ACHN (cell line): ENCODE results near the gene ZNF146.
"Not testable (repeated sequence)": the region's sequence is repeated elsewhere in the genome, so short reads cannot be mapped to it uniquely, and the experiment has no call there.

Source experiments
- DNase-seq: peaks from one replicate; pipeline ENCODE4 v3.0.0-alpha.2; 2015
- in situ Hi-C: cut with HindIII; loops from 2 replicates; pipeline ENCODE4 v1.10.0; 2017; ENCODE audit warnings: low sequenced_read_pairs, low pct_ligation_motif_present, low pct_unique_long_range_greater_than_20kb

The ZNF146 gene

DNA sequence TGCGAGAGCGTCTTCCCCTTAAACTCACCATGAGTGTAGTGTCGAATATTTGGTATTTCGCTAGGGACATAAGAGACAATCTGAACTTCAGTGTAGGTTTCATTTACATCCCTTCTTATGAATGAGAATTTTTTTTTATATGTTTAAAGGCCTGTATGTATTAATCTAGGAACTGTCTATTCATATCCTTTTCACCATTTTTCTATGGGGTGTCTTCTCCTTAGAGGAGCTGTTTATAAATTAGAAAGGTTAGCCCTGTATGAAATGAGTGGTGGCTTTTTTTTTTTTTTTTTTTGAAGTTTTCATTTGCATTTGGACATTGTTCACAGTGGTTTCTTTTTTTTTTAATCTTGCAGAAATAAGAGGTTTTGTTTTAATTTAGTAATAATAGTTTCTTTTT, 7.6 kb downstream of the ZNF146 start:
- in situ Hi-C loops = no loop called here
- no peak for DNase-seq

DNA sequence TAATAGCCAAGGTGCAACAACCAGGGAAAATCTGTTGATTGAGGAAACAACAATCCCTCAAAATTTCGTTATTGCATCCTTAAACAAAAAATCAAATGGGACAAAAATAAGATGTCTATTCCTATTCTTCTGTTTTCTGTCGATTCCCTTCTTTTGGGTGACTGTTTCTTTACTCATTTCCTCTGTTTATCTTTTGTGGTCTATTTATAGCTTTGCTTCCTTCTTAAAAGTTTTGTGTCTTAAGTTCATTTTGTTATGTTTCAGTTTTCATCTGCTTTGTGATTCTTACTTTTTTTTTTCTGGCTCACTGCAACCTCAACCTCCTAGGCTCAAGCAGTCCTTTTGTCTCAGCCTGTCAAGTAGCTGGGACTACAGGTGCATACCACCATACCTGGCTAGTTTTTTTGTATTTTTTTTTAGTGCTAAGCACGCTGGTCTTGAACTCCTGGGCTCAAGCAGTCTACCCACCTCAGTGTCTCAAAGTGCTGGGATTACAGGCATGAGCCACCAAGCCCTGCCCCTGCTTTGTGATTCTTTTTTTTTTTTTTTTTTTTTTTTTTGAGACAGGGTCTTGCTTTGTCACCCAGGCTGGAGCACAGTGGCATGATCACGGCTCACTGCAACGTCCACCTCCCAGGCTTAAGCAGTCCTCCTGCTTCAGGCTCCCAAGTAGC, 10.4 kb downstream of the ZNF146 start:
- no peak for DNase-seq

DNA sequence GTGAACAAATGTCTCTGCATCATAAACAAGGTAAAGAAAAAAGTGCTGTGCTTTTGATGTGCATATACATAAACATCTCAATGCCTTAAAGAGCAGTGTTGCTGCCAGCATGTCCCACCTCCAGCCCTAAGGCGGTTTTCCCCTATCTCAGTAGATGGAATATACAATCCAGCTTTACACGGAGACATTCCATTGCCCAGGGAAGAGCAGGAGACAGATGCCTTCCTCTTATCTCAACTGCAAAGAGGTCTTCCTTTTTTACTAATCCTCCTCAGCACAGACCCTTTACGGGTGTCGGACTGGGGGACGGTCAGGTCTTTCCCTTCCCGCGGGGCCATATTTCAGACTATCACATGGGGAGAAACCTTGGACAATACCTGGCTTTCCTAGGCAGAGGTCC, 18.7 kb downstream of the ZNF146 start:
- DNase-seq, in situ Hi-C loops: not testable (repeated sequence)

More for the DNA sequence above, 10.4 kb downstream of the ZNF146 start:
- in situ Hi-C loops = no loop called here

DNA sequence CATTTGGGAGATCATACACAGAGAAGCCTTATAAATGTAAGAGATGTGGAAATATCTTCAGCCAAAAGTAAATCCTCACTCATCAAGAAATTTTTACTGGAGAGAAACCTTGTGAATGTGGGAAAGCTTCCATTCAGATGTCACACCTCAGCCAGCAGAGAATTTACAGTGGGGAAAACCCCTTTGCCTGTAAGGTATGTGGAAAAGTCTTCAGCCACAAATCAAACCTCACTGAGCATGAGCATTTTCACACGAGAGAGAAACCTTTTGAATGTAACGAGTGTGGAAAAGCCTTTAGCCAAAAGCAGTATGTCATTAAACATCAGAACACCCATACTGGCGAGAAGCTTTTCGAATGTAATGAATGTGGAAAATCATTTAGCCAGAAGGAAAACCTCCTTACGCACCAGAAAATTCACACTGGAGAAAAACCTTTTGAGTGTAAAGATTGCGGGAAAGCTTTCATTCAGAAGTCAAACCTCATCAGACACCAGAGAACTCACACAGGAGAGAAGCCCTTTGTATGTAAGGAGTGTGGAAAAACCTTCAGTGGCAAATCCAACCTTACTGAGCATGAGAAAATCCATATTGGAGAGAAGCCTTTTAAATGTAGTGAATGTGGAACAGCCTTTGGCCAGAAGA, 21.5 kb downstream of the ZNF146 start:
- in situ Hi-C loops = no loop called here
- DNase-seq = no peak

DNA sequence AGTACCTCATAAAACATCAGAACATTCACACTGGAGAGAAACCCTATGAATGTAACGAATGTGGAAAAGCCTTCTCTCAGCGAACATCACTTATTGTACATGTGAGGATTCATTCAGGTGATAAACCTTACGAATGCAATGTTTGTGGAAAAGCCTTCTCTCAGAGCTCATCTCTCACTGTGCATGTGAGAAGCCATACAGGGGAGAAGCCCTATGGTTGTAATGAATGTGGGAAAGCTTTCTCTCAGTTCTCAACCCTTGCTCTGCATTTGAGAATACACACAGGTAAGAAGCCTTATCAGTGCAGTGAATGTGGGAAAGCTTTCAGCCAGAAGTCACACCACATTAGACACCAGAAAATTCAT, 22.0 kb downstream of the ZNF146 start:
- in situ Hi-C loops = no loop called here
- no peak for DNase-seq

DNA sequence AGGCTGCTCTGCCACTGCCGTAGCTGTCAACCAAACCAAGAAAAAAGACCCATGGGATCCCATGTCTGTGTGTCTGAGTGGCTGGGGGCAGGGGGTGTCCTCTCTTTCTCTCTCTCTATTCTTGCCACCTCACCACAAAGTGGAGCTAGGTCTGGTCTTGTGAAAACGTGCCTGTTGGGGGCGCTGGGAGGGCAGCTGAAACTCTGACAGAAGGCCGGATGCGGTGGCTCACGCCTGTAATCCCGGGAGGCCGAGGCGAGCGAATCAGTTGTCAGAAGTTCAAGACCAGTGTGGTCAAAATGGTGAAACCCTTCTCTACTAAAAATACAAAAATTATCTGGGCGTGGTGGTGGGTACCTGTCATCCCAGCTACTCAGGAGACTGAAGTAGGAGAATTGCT, 29.2 kb downstream of the ZNF146 start:
- in situ Hi-C loops = no loop called here
- DNase-seq = no peak

DNA sequence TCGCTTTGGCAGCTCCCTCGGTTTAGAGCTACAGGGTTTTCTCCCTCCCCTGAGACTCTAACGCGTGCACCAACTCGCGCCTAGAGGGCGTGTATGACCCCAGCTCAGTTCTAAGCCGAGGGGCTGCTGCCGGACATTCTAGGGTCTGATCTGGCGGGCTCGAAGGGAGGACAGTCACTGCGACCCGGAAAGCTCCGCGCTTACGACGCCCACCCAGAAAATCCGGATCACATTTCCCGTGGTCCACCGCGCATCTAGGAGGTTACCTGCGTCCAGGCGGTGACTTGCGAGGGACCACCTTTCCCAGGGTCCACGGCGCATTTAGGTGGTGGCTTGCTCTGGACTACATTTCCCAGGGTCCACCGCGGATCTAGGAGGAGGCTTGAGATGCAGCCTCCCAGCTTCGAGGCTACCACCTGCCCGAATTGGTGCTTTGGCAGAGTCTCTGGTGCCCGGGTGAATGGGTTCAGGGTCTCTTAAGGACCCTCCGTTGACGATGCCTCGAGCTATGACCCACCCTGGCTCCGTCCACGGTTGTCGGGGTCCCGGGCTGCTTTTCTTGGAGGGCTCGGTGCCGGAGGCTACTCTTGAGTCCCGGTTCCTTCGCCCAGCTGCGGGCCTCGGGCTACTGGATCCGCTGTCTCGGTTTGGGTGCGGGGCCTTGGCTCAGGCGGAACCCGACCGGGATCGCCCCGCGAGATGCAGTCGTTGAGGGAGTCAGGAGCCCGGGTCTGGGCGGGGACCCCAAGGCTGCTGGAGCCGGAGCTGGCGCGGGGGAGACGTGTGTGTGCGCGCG, 30.5 kb downstream of the ZNF146 start:
- in situ Hi-C loops = no loop called here

DNA sequence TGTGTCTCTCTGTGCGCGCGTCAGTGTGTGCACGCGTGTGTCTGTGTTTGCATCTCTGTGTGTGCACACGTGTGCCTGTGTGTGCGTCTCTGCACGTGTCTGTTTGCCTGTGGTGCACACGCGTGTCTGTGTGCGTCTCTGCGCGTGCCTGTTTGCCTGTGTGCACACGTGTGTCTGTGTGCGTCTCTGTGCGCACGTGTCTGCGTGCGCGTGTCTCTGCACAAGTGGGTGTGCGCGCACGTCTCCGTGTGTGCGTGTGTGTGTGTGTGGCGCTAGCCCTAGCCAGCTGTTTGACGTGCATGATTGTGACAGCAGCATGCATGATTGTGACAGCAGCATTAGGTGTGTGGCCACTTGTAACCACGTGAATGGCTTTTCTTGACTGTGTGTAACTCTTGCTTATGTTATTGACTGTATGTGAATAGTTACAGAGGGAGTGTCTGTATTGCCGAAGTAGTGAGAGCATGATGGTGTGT, 31.1 kb downstream of the ZNF146 start:
- no peak for DNase-seq
- in situ Hi-C loops = no loop called here

More for the DNA sequence above, 30.5 kb downstream of the ZNF146 start:
- DNase-seq = no peak

DNA sequence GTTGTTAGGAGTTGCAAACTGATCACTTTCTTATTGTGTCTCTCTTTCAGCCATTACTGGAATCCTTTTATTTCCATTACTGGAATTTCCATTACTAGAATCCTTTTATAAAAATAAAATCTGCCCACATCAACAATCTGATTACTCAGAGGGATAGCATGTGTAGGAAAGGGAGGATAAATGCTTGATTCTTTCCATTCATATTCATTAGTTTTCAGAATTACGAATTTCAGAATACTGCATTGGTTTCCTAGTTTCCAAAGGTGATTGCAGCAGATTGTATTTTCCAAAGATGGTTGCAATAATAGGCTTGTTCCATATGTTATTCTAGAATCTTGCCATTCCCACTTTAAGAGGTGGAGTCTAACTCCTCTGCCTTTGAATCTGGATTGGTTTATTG, 37.1 kb downstream of the ZNF146 start:
- no peak for DNase-seq
- in situ Hi-C loops = no loop called here

DNA sequence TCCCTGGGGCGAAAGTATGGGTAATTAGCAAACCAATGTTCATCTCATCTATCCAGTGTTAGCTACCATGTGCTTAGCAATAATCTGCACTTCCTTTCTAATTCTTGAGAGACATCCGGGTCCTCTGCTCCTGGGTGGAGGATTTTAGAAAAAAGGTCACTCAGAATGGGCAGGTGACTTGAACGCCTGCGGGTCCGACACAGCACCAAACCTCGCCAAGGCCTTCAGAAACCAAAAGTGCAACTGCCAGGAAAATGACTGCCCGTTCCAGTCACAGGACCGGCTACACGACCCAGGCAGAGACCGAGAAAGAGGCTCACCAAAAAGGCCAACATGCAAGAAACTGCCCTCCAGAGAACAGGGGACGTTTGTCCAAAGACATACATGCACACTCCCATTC, 39.9 kb downstream of the ZNF146 start:
- in situ Hi-C loops = no loop called here
- no peak for DNase-seq

DNA sequence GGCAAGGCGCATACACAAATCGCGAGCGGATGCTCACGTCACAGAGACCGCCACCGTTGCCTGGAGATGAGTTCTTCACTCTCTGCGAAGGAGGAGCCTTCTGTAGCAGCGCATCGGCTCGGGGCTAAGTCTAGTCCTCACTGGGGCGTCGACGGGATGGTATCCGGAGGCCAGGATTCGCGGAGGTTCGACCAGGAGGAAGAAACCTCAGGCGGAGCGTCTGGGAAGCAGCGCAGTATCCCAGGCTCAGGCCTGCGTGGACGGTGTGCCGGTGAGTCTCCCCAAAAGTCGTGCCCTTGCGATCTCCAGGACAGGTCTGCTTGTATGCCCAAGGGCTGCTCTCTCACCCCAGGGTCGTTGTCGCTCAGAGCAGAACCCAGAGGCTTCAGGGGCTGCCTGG, 40.4 kb downstream of the ZNF146 start:
- in situ Hi-C loops = no loop called here
- no peak for DNase-seq

DNA sequence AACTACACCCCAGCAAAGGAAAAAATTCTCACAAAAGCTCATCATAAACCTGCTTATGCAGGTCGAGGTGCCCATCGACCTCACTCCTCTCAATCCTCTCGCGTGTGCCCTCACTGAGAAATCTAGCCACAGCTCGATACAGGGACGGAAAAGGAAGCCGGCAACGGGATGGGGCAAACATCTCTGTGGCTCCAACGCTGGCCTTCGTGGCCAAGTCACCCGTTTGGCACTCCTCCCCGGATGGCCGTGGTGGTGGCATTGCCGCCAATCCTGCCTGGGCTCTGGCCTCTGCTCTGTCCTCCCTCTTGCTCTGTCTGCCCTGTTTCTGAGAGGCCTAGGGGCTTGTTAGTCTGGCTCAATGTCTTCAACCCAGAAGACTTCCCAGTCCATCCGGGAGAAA, 41.2 kb downstream of the ZNF146 start:
- no peak for DNase-seq
- in situ Hi-C loops = no loop called here

DNA sequence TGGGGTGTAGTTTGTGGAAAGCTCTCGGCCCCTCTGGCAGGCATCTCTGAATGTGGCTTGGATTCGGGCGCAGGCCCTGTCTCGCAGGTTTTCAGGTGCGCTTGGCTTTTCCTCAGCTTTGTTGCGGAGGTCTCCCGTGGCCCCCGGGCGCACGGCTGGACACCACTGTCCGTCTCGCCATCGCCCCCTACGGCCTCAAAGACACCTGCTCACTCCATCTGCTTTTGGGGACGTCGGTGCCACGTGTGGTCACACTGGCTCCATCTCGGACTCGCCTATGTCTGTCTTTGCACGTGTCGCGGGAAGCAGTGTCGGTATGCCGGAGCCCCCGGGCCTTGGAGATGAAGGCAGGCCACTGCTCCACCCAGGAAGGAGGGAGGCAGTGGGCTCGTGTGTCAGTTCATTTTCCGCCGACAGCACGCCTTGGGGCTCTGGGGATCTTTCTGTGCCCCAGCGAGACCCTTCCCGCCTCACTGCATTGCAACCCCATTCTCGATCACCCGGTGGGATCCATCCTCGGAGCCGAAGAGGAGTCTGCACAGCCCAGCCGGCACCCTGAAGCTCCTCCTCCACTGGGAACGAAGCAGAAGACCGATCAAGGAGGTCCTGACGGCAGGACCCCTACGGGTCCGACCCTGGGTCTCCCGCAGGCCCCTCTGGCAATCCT, 42.1 kb downstream of the ZNF146 start:
- no peak for DNase-seq
- in situ Hi-C loops = no loop called here

DNA sequence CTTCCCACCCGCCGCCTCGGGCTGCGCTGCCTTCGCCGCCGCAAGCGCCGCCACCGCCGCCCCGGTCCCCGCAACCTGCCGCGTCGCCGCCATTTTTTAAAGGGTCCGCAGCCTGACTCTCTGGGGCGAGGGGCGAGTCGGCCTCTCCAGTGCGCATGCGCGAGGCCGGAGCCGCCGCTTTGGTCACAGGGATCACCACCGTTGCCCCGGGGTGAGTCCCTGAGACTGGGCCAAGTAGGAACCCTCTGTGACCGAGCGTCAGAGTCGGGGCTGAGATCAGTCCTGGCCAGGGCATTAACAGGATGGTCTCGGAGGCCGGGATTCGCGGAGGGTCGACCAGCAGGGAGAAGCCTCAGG, 42.6 kb downstream of the ZNF146 start:
- no peak for DNase-seq
- in situ Hi-C loops = no loop called here

DNA sequence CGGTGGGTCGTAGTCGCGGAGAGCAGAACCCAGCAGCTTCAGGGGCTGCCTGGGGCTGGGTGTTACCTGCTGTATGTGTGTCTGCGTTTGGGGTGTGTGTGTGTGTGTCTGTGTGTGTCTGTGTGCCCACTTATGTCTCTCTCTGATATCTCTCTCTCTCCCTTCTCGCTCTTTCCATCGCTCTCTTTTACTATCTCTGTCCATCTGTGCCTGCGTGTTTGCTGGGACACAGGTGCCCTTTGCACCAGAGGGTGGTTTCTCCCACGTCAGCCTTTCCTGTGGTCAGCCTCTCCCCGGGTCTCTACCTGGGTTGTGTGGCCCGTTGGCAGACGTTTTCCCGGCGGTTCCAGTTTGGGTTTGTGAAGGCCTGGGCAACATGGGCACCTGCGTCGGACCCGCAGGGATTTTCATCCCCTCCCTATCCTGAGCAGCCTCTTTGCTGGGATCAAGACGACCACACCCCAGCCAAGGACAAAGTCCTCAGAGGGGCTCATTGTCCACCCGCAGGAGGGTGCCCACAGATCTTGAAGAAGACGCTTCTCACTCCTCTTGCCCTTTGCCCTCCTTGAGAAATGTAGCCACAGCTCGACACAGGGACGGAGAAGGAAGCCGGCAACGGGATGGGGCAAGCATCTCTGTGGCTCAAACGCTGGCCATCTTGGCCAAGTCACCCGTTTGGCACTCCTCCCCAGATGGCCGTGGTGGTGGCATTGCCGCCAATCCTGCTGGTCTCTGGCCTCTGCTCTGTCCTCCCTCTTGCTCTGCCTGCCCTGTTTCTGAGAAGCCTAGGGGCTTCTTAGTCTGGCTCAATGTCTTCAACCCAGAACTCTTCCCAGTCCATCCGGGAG, 43.3 kb downstream of the ZNF146 start:
- DNase-seq = no peak
- in situ Hi-C loops = no loop called here

DNA sequence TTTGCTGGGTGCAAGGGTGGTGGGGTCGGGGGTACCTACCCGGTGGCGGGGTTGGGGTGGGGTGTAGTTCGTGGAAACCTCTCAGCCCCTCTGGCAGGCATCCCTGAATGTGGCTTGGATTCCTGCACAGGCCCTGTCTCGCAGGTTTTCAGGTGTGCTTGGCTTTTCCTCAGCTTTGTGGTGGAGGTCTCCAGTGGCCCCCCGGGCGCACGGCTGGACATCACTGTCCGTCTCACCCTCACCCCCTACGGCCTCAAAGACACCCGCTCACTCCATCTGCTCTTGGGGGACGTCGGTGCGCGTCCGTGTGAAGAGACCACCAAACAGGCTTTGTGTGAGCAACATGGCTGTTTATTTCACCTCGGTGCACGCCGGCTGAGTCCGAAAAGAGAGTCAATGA, 44.3 kb downstream of the ZNF146 start:
- DNase-seq = no peak
- in situ Hi-C loops = no loop called here

DNA sequence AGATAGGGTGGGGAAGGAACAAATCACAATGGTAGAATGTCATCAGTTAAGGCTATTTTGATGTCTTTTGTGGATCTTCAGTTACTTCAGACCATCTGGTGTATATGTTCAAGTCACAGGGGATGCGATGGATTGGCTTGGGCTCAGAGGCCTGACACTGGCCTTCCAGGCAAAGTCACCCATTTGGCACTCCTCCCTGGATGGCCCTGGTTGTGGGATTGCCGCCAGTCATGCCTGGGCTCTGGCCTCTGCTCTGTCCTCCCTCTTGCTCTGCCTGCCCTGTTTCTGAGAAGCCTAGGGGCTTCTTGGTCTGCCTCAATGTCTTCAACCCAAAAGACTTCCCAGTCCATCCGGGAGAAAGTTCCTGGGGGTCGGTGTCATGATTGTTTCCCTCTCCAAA, 50.2 kb downstream of the ZNF146 start:
- DNase-seq = no peak

DNA sequence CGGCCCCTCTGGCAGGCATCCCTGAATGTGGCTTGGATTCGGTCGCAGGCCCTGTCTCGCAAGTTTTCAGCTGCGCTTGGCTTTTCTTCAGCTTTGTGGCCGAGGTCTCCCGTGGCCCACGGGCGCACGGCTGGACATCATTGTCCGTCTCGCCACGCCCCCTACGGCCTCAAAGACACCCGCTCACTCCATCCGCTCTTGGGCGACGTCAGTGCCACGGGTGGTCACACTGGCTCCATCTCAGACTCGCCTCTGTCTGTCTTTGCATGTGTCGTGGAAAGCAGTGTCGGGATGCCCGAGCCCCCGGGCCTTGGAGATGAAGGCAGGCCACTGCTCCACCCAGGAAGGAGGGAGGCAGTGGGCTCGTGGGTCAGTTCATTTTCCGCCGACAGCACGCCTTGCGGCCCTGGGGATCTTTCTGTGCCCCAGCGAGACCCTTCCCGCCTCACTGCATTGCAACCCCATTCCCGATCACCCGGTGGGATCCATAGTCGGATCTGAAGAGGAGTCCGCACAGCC, 51.0 kb downstream of the ZNF146 start:
- no peak for DNase-seq
- in situ Hi-C loops = no loop called here

More for the DNA sequence above, 50.2 kb downstream of the ZNF146 start:
- in situ Hi-C loops = no loop called here
